ENCODE results near the gene EGFL8.
A peak's percentile ranks its signal among the peaks of the same experiment; 100 is the strongest.

Gene EGFL8

DNA sequence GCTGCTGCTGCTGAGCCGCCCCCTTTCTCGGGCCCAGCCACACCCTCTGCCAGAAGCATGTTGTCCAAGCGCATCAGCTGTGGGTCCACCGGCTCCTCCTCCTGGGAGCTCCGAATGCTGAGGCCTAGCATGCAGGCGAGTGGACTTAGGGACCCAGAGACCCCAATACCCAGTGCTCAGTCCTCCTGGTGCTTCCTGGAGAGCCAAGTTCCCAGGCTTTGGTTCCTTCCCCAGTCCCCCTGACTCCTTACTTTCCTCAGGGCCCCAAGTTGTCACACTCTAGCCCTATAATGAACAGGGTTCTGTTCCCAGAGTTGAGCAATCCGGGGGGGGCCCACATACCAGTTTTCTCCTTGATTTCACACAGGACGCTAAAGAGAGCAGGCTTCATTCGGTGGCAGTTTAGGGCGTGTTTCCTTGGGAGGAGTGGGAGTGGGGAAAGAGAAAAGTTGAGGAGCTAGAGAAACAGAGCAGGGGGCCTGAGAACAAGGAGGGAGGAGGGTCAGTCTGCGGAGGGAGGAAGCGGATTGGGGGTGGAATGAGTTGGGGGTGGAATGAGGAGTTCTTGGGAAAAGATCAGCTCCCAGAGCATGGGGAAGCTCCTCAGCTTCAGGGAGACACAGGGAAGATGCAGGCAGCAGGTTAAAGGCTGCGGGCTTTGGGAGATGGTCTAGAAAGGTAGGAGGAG lies 24.1 kb downstream of the EGFL8 start:
- DNase-seq (ENCODE audit: low spot score) = no peak
- TF ChIP-seq, protein P1, sequence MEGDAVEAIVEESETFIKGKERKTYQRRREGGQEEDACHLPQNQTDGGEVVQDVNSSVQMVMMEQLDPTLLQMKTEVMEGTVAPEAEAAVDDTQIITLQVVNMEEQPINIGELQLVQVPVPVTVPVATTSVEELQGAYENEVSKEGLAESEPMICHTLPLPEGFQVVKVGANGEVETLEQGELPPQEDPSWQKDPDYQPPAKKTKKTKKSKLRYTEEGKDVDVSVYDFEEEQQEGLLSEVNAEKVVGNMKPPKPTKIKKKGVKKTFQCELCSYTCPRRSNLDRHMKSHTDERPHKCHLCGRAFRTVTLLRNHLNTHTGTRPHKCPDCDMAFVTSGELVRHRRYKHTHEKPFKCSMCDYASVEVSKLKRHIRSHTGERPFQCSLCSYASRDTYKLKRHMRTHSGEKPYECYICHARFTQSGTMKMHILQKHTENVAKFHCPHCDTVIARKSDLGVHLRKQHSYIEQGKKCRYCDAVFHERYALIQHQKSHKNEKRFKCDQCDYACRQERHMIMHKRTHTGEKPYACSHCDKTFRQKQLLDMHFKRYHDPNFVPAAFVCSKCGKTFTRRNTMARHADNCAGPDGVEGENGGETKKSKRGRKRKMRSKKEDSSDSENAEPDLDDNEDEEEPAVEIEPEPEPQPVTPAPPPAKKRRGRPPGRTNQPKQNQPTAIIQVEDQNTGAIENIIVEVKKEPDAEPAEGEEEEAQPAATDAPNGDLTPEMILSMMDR (IDR thresholded peaks at IDR 0.05; ENCODE audit: extremely low read depth, insufficient read depth, missing control alignments) = no peak
- in situ Hi-C loops (cut with MboI; ENCODE audit: low pct_unique_long_range_greater_than_20kb, low sequenced_read_pairs, unreplicated experiment) = no loop called here

DNA sequence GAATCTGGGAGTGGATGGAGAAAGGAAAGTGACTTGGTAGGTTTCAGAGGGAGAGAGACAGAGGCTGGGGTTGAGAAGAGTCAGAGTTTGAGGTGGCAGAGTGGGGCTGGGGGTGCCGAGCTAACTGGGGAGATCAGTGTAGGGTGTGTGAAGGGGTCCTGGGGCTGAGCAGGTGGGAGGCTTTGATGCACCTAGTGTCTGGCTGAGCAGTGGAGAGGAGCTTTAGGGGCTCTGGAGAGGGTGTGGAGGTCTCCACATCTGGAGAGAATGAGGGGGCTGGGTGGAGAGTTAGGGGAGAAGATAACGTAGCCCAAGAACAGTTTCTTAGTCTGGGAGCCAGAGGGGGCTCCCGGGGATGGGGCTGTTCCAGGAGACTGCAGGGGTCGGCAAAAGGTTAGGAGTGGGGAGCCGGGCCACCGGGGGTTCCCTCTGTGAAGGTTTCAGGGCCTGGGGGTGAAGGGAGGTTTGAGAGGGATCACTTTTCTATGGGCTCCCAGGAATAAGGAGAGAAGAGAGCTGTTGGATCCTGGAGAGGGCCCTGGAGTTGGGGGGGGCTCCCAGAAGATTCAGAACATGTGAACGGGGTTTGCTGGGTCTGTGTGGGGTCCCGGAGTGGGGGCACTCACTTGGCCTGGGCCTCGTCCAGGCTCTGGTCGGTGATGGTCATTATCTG lies 24.8 kb downstream of the EGFL8 start:
- DNase-seq (ENCODE audit: low spot score) = no peak
- in situ Hi-C loops (cut with MboI; ENCODE audit: low pct_unique_long_range_greater_than_20kb, low sequenced_read_pairs, unreplicated experiment) = no loop called here
- TF ChIP-seq, protein P1 (IDR thresholded peaks at IDR 0.05; ENCODE audit: extremely low read depth, insufficient read depth, missing control alignments) = no peak

DNA sequence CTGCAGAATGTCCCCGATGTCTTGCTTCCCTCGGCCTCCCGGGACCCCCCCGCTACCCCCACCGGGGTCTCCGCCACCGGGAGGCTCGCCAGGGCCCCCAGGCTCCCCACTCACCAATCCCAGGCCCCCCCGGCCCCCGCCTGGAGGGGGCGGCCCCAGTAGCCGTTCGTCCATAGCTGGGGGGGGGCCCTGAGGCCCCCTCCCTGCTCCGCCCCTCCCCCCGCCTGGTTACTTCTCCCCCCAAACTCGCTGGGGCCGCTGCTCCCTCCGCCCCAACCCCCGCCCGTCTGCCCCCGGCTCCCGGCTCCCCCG lies 25.3 kb downstream of the EGFL8 start:
- TF ChIP-seq, protein P1 (IDR thresholded peaks at IDR 0.05; ENCODE audit: extremely low read depth, insufficient read depth, missing control alignments) = no peak
- DNase-seq (ENCODE audit: low spot score) = no peak
- in situ Hi-C loops (cut with MboI; ENCODE audit: low pct_unique_long_range_greater_than_20kb, low sequenced_read_pairs, unreplicated experiment) = no loop called here

DNA sequence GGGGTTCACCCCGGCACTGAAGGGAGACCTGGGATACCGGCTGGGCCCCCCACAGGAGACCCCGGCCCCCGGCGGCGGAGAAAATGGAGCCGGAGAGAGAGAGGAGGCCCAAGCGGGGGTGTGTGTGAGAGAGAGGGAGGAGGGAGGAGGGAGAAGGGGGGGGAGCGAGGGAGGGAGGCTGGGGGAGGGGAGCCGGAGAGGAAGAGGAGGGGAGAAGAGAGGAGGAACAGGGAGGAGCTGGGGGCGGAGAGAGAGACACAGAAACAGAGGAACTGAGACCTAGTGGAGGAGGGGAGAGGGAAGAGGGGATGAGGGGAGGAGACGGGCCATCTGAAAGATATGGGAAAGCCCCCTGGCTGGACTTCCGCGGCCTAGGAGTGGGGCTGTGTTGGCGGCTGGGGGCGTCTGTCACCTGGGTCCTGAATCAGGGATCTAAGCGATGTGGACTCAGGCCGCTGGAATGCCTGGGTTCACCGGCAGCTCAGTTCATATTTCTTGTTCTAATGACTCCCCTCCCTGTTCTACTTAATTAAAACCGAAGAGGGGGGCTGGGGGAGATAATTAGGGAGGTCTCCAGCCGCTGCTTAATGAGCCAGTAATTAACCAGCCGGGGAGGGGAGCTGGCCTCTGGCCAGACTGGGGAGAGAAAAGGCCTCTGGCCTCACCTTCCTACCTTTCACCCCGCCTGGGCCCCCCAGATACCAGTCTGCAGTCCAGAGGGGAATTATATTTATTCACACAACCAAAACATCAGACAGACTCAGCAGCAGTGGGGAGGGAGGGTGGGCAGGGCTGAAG lies 25.9 kb downstream of the EGFL8 start, which contains the start of gene PBX2:
TSS of gene PBX2 (minus strand) at position 149 of the 798 bp plus-strand sequence. CDS start 287 bp downstream, outside the sequence.
- in situ Hi-C loops (cut with MboI; ENCODE audit: low pct_unique_long_range_greater_than_20kb, low sequenced_read_pairs, unreplicated experiment) = no loop called here
- TF ChIP-seq, protein P1 (IDR thresholded peaks at IDR 0.05; ENCODE audit: extremely low read depth, insufficient read depth, missing control alignments) = no peak

DNA sequence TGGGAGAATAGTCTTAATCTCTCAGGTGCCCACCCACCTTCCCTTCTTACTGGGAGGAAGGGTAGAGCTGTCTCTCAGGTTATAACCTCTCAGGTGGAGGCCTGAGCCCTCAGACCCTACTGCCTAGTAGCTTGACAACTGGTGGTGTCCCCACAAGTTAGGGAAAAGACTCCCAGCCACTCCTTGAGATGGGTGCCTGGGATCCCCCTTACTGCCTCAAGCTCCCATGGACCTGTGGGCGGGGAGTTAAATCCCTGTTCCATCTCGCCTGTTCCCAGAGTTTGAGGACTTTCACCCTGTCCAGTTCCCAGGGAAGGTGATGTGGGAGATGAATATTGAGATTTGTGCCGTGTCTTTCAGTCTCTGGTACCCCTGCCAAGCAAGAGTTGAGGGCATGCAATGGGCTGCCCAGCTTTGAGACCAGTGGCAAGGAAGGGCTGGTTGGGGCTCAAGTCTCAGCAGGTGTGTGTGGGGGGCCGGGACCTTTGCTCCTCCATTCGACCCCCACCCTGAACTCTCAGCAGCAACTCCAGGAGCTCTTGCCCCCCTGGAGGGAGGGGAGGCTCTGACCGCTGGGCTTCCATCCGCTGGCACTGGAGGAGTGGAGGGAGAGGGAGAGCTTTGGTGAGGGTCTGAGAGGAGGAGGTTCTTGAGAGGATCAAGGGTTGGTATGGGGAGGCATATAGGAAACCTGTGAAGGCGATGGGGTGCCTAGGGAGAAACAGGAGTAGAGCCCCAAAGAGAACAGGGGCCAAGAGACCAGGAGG lies 26.7 kb downstream of the EGFL8 start:
- in situ Hi-C loops (cut with MboI; ENCODE audit: low pct_unique_long_range_greater_than_20kb, low sequenced_read_pairs, unreplicated experiment) = no loop called here
- TF ChIP-seq, protein P1 (IDR thresholded peaks at IDR 0.05; ENCODE audit: extremely low read depth, insufficient read depth, missing control alignments) = no peak
- DNase-seq (ENCODE audit: low spot score) = no peak

More for the DNA sequence above, 25.9 kb downstream of the EGFL8 start, which contains the start of gene PBX2:
- peak; percentile 90 for DNase-seq (ENCODE audit: low spot score)

Measured in GM13977 (cell line).